A673 (cell line): ENCODE results near the gene AGO3. TPM values are rescaled to one million over a fixed set of nuclear protein-coding genes. Genes with fewer than 3 reads are reported as not detected.

Experiments
- BruUV-seq: library from RNA; stranded (reverse); fragments of 400-500 nt; replicated peaks from 2 replicates; lab custom pipeline; 2021; lab: Mats Ljungman, UMichigan
- CTCF ChIA-PET: fragments of 300-600 bp; sonication (Branson Sonifier 250); formaldehyde crosslinking; loops from one replicate; lab custom pipeline; 2022; ENCODE audit warnings: antibody characterized with exemption; lab: Charles Lee
- POLR2A ChIA-PET: fragments of 300-600 bp; sonication (Branson Sonifier 250); formaldehyde crosslinking; loops from one replicate; lab custom pipeline; 2022; ENCODE audit warnings: antibody characterized with exemption; ENCODE audit not compliant: low non-redundant PET; lab: Charles Lee
- DNase-seq: peaks from one replicate; pipeline ENCODE4 v3.0.0-alpha.2; 2015; ENCODE audit warnings: low spot score
- H3K27ac ChIP-seq: fragments of 200-600 bp; sonication (generic); 2 replicates; pipeline ENCODE4 v1.5.1; 2016; ENCODE audit warnings: mixed run types, low read depth, mild to moderate bottlenecking, mixed read lengths, antibody characterized with exemption, low read length; ENCODE audit not compliant: poor library complexity, severe bottlenecking
- H3K27me3 ChIP-seq: fragments of 200-600 bp; sonication (generic); replicated peaks from 2 replicates; pipeline ENCODE4 v1.6.1; 2017; ENCODE audit warnings: mixed run types, low read depth, mild to moderate bottlenecking, mixed read lengths, antibody characterized with exemption, low read length; ENCODE audit not compliant: insufficient read depth, poor library complexity
- H3K36me3 ChIP-seq: fragments of 200-600 bp; sonication (generic); 2 replicates; pipeline ENCODE4 v1.6.1; 2016; ENCODE audit warnings: mixed run types, mild to moderate bottlenecking, mixed read lengths, antibody characterized with exemption, low read length; ENCODE audit not compliant: insufficient read depth, poor library complexity, severe bottlenecking
- H3K4me1 ChIP-seq: fragments of 200-600 bp; sonication (generic); 2 replicates; pipeline ENCODE4 v1.6.1; 2017; ENCODE audit warnings: mixed run types, mild to moderate bottlenecking, mixed read lengths, antibody characterized with exemption, low read length; ENCODE audit not compliant: insufficient read depth, poor library complexity, severe bottlenecking
- H3K4me3 ChIP-seq: fragments of 200-600 bp; sonication (generic); 2 replicates; pipeline ENCODE4 v1.5.1; 2016; ENCODE audit warnings: low read depth, mixed run types, mild to moderate bottlenecking, mixed read lengths, low read length; ENCODE audit not compliant: poor library complexity, severe bottlenecking
- H3K9me3 ChIP-seq: fragments of 200-600 bp; sonication (generic); 2 replicates; pipeline ENCODE4 v1.6.1; 2016; ENCODE audit warnings: mixed run types, low read depth, mild to moderate bottlenecking, mixed read lengths, antibody characterized with exemption, low read length; ENCODE audit not compliant: poor library complexity, severe bottlenecking
- CTCF ChIP-seq: fragments of 300-800, 200-600 bp; sonication (generic); conservative IDR thresholded peaks from 2 replicates; pipeline ENCODE4 v1.5.1; 2017; ENCODE audit warnings: low read depth, mild to moderate bottlenecking, antibody characterized with exemption, low read length, moderate library complexity, mixed read lengths
- EZH2 ChIP-seq: fragments of 200-600 bp; sonication (generic); IDR thresholded peaks from 2 replicates; pipeline ENCODE4 v1.6.1; 2017; ENCODE audit warnings: borderline replicate concordance, low read depth, mild to moderate bottlenecking, mixed read lengths, antibody characterized with exemption, low read length; ENCODE audit not compliant: poor library complexity, severe bottlenecking
- intact Hi-C: fragments of 100-400 bp; cut with micrococcal nuclease; formaldehyde crosslinking; loops from one replicate; pipeline ENCODE4 v1.10.0; 2022; ENCODE audit not compliant: unreplicated experiment
- total RNA-seq: library from RNA; stranded (reverse); gene quantifications from 2 replicates; pipeline ENCODE4 v1.2.3, GENCODE V29; 2021

The AGO3 gene
- total RNA-seq, 1 experiment from 2014 or later, result 44.2 TPM

- DNase-seq, result no peak
- no peaks in the 10 kb centered on the region for H3K27me3 ChIP-seq
- H3K4me1 ChIP-seq, result peaks cover 41% of the 10 kb centered on the region
- no peaks in the 10 kb centered on the region for H3K9me3 ChIP-seq
- ChIA-PET POLR2A (interaction anchor here (1.0 kb wide), 1 partner anchor 30 kb away, joined by 3 read pairs; no protein-coding TSS in a partner anchor), CTCF (no interaction called here)
- no peaks in the 10 kb centered on the region for H3K36me3 ChIP-seq
- intact Hi-C loops, result no loop called here
- no TSS peak for BruUV-seq
- peak overlapping the region; percentile 39 for H3K27ac ChIP-seq
- no peak overlapping the region for H3K4me3 ChIP-seq
- TF ChIP-seq EZH2, result no peak
- no peak for TF ChIP-seq CTCF
These were observed 5.9 kb downstream of the AGO3 start for GRCh38 chr1:35936838-35937237.

GRCh38 chr1:35939484-35939883 lies 8.6 kb downstream of the AGO3 start:
- DNase-seq, result no peak
- POLR2A ChIA-PET, result no interaction called here
- Histone ChIP-seq H3K27ac (no peak overlapping the region), H3K36me3 (no peaks in the 10 kb centered on the region), H3K27me3 (no peaks in the 10 kb centered on the region), H3K9me3 (no peaks in the 10 kb centered on the region), H3K4me1 (peaks cover 20% of the 10 kb centered on the region), H3K4me3 (no peak overlapping the region)
- no TSS peak for BruUV-seq
- intact Hi-C loops, result no loop called here
- CTCF ChIA-PET, result no interaction called here
- no peak for TF ChIP-seq EZH2
- no peak for TF ChIP-seq CTCF

GRCh38 chr1:35945327-35945726 lies 14.4 kb downstream of the AGO3 start:
- CTCF ChIA-PET, result no interaction called here
- intact Hi-C loops, result no loop called here

GRCh38 chr1:35947547-35947946 lies 16.6 kb downstream of the AGO3 start:
- no TSS peak for BruUV-seq
- Histone ChIP-seq H3K36me3 (no peaks in the 10 kb centered on the region), H3K4me1 (no peaks in the 10 kb centered on the region), H3K4me3 (no peak overlapping the region), H3K9me3 (no peaks in the 10 kb centered on the region), H3K27ac (no peak overlapping the region), H3K27me3 (no peaks in the 10 kb centered on the region)
- CTCF ChIA-PET, result no interaction called here
- no peak for DNase-seq
- TF ChIP-seq EZH2 (no peak), CTCF (no peak)
- POLR2A ChIA-PET, result no interaction called here
- intact Hi-C loops, result no loop called here

More at GRCh38 chr1:35945327-35945726, 14.4 kb downstream of the AGO3 start:
- Histone ChIP-seq H3K4me3 (no peak overlapping the region), H3K36me3 (no peaks in the 10 kb centered on the region), H3K27ac (no peak overlapping the region), H3K27me3 (no peaks in the 10 kb centered on the region), H3K9me3 (no peaks in the 10 kb centered on the region), H3K4me1 (peaks cover 2% of the 10 kb centered on the region)
- BruUV-seq, result no TSS peak
- no peak for DNase-seq
- TF ChIP-seq EZH2, result no peak
- POLR2A ChIA-PET, result no interaction called here
